Epithelial cell of prostate (primary cell): ENCODE data around the gene SNRK.

ENCODE experiments used
- DNase-seq: peaks from one replicate; pipeline ENCODE4 v3.0.0-alpha.2; 2011; ENCODE audit warnings: low read depth, low spot score
- H3K27ac ChIP-seq: fragments of 450-650 bp; 2 replicates; pipeline ENCODE4 v1.5.1; 2017; ENCODE audit warnings: mild to moderate bottlenecking

SNRK gene

GRCh38 chr3:43366885-43367284, 80.5 kb downstream of the SNRK start:
- no peak for DNase-seq

DNA sequence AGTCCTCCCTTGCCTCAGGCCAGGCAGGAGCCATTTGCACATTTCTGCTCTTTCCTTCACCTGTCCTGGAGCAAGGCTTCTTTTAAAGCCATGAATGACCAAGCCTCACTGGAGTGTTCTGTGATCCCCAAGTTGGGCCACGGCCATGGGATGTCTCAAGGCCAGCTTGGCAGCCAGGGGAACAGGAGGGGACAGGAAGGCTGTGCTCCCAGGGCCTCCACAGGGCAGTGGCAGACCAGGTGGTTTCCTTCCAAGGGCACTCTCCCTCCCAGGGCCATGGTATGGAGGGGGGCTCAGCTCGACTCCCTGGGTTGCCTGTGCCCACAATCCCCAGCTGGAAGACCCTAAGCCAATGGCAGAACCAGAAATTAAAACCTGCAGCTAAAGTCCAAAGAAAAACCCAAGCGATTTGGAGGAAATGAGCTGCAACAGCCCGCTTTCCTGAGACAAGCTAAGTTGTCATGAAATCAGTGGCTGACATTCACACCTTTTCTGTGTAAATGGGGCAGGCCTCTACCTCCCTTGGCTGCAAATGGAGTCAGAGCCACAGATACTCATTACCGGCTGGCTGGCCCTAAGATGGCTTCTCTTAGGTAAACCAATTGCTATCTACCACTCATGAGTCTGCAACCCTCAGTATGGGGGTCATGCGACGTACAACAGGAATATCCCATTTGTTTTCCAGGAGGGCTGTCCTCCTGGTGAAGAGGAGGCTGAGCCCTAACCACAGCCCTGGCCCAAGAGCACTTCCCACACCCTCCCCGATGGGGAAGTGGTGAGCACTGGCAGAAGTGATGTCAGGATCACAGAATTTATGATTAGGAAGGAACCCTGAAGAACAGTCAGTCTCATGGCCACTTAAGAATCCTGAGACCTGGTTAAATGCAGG, 83.3 kb downstream of the SNRK start:
- DNase-seq, result no peak
- H3K27ac ChIP-seq, result no peak overlapping the region

More at GRCh38 chr3:43366885-43367284, 80.5 kb downstream of the SNRK start:
- no peak overlapping the region for H3K27ac ChIP-seq

GRCh38 chr3:43370293-43370980, 84.1 kb downstream of the SNRK start:
- no peak for DNase-seq
- H3K27ac ChIP-seq, result no peak overlapping the region

- no peak overlapping the region for H3K27ac ChIP-seq
- no peak for DNase-seq
These were observed 85.2 kb downstream of the SNRK start for GRCh38 chr3:43371494-43371893.

GRCh38 chr3:43372007-43372740, 85.8 kb downstream of the SNRK start:
- DNase-seq, result no peak
- H3K27ac ChIP-seq, result no peak overlapping the region

- H3K27ac ChIP-seq, result no peak overlapping the region
- DNase-seq, result no peak
These were observed 86.6 kb downstream of the SNRK start for GRCh38 chr3:43372809-43373559.

GRCh38 chr3:43373560-43373928, 87.2 kb downstream of the SNRK start:
- no peak overlapping the region for H3K27ac ChIP-seq
- DNase-seq, result no peak

DNA sequence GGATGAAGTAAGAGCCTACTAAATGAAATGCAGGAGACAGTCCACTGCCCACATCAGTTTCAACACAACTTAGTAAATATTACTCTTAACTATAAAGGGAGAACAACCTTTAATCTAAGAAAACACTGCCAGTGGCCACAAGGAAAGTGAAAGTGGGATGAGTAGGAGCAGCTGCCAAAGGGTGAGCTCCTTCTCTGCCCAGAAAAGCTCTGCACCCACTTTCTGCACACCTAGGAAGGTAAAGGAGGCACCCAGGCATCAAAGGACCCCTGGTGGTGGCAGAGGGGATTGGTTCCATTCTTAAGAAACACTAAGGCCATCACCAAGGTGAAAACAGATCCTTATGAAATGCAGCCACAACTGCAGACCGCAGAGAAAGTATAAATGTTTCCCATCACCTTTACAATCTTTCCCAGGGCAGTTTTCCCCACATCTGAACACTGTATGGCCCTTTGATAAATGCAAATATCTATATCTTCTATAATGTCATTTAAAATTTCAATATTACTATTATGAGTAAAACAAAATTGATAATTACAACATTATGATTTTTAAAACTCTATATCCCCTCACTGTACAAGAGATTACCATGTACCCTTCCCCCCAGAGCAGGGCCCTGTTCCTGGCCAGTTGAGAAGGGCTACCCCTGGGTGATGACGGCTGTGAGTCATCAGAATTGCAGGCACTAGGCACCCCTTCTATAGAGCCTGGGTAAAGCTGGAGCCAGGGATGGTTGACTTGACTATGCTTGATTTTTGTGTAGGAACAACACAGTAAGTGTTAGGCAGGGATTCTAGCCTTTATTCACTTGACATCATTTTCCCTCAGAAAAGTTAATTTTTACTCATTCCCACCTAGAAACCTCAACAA, 92.0 kb downstream of the SNRK start:
- peak; percentile 14 for DNase-seq

GRCh38 chr3:43379343-43379742, 93.0 kb downstream of the SNRK start:
- H3K27ac ChIP-seq, result no peak overlapping the region
- no peak for DNase-seq

More for the DNA sequence above, 92.0 kb downstream of the SNRK start:
- no peak overlapping the region for H3K27ac ChIP-seq

- no peak overlapping the region for H3K27ac ChIP-seq
These were observed 101.8 kb downstream of the SNRK start for GRCh38 chr3:43388175-43388574.

GRCh38 chr3:43388915-43389314, 102.6 kb downstream of the SNRK start:
- peak overlapping the region; percentile 62 for H3K27ac ChIP-seq

More at GRCh38 chr3:43388175-43388574, 101.8 kb downstream of the SNRK start:
- no peak for DNase-seq

GRCh38 chr3:43389388-43390254, 103.3 kb downstream of the SNRK start:
- peak overlapping the region; percentile 62 for H3K27ac ChIP-seq
- DNase-seq, result peak; percentile 79

More at GRCh38 chr3:43388915-43389314, 102.6 kb downstream of the SNRK start:
- no peak for DNase-seq

- peak overlapping the region; percentile 62 for H3K27ac ChIP-seq
- DNase-seq, result no peak
These were observed 103.9 kb downstream of the SNRK start for GRCh38 chr3:43390255-43390588.

DNA sequence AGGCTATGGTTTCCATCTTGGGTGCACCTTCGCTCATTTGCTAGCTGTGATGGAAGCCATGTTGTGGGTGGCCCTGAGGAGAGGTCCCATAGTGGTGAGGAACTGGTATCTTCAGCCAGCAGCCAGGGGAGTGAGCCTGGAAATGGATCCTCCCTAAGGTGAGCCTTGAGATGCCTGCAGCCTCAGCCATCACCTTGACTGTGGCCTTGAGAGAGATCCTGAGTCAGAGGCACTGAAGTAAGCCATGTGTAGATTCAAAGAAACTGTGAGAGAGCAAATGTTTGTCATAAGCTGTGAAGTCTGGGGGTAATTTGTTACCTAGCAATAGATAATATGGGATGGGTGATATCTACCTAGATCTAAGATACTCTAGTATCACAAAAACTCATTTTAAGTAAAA, 105.3 kb downstream of the SNRK start:
- no peak for DNase-seq
- H3K27ac ChIP-seq, result no peak overlapping the region

- H3K27ac ChIP-seq, result no peak overlapping the region
- no peak for DNase-seq
These were observed 107.8 kb downstream of the SNRK start for GRCh38 chr3:43394041-43394554.

DNA sequence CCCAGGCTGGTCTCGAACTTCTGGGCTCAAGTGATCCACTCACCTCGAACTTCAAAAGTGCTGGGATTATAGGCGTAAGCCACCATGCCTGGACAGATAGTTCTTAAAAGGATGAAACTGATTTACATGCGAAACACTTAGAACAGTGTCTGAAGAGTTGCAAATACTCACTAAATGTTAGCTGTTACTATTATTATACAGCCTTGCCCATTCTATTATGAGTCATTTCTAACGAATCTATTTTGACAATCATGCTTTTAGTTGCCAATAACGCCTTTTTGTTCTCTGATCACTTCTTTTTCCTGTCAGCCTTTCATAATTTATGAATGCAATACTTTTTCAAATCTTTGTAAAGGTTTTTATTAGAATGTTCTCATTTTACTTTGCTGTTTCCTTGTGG, 112.7 kb downstream of the SNRK start:
- no peak overlapping the region for H3K27ac ChIP-seq
- no peak for DNase-seq

GRCh38 chr3:43400167-43400566, 113.8 kb downstream of the SNRK start:
- DNase-seq, result no peak
- no peak overlapping the region for H3K27ac ChIP-seq
